ENCODE measurements around the gene WNT9A.

- TF ChIP-seq CTCF (IDR thresholded peaks at IDR 0.05): no peak
- no peak for TF ChIP-seq POLR2A (IDR thresholded peaks at IDR 0.05)
Observed at GRCh38 chr1:227920896-227921295, 26.8 kb downstream of the WNT9A start.
